ENCODE measurements around the gene TBC1D25. TPM values are rescaled to one million over a fixed set of nuclear protein-coding genes. Genes with fewer than 3 reads are reported as not detected.

The TBC1D25 gene
- total RNA-seq, 2 experiments from 2014 or later, result 7.6 to 11.2 TPM

GRCh38 chrX:48538641-48539344 lies 721 bp upstream of the TBC1D25 start:
- ChIA-PET CTCF (ENCODE audit: unreplicated experiment) (interaction anchor here (1.2 kb wide), 1 partner anchor 71 kb away, joined by 4 read pairs; no protein-coding TSS in a partner anchor), POLR2A (interaction anchor here (0.6 to 1.6 kb wide), 3 partner anchors 35 to 405 kb away, joined by 4 to 8 read pairs (median 4); partner anchors contain the start of gene RBM3)
- H3K4me3 ChIP-seq (ENCODE audit: low read depth, low read length, poor library complexity, severe bottlenecking), result peak overlapping the region; percentile 11
- H4K20me1 ChIP-seq (ENCODE audit: insufficient read depth, low read length), result 0 out of 2 replicates have a peak, but pooled peaks cover 5% of the 10 kb centered on the region
- TF ChIP-seq CTCF (conservative IDR thresholded peaks at IDR 0.05; ENCODE audit: low read length), result no peak
- TF ChIP-seq EZH2phosphoT487 (IDR thresholded peaks at IDR 0.05; ENCODE audit: borderline replicate concordance, low read depth, low read length), result no peak
- no peak overlapping the region; the same call in 1 of the 2 replicates for H3K4me2 ChIP-seq (ENCODE audit: low read length)
- no TSS peak for BruUV-seq (replicated peaks)
- peaks cover 18% of the 10 kb centered on the region for H3K36me3 ChIP-seq (ENCODE audit: insufficient read depth, low read length)
- peaks cover 17% of the 10 kb centered on the region for H3K4me1 ChIP-seq (ENCODE audit: insufficient read depth, low read length, poor library complexity, severe bottlenecking)
- intact Hi-C loops (cut with micrococcal nuclease; ENCODE audit: unreplicated experiment), result loop anchor here (2.0 to 5.0 kb wide), 2 partner anchors 36 to 71 kb away; partner anchors contain the start of gene RBM3
- no peaks in the 10 kb centered on the region for H3K9me3 ChIP-seq (ENCODE audit: low read length)
- no peaks in the 10 kb centered on the region for H3K9me2 ChIP-seq (ENCODE audit: insufficient read depth, low read length)
- H2AFZ ChIP-seq (ENCODE audit: low read length), result peak overlapping the region; percentile 55; the same call in 1 of the 2 replicates
- H3K27ac ChIP-seq (ENCODE audit: low read depth, low read length, poor library complexity, severe bottlenecking), result no peak overlapping the region
- DNase-seq (ENCODE audit: low spot score), result no peak
- H3K79me2 ChIP-seq (ENCODE audit: insufficient read depth, low read depth, low read length), result peaks cover 12% of the 10 kb centered on the region

GRCh38 chrX:48540028-48540375 lies 488 bp downstream of the TBC1D25 start:
- H2AFZ ChIP-seq (ENCODE audit: low read length), result peak overlapping the region; percentile 55; the same call in 1 of the 2 replicates
- no peaks in the 10 kb centered on the region for H3K9me2 ChIP-seq (ENCODE audit: insufficient read depth, low read length)
- DNase-seq (ENCODE audit: low spot score), result no peak
- 0 out of 2 replicates have a peak, but pooled peaks cover 5% of the 10 kb centered on the region for H4K20me1 ChIP-seq (ENCODE audit: insufficient read depth, low read length)
- no TSS peak for BruUV-seq (replicated peaks)
- intact Hi-C loops (cut with micrococcal nuclease; ENCODE audit: unreplicated experiment), result no loop called here
- H3K27ac ChIP-seq (ENCODE audit: low read depth, low read length, poor library complexity, severe bottlenecking), result peak overlapping the region; percentile 69
- peak; percentile 17; the same call in 1 of the 2 replicates for TF ChIP-seq CTCF (conservative IDR thresholded peaks at IDR 0.05; ENCODE audit: low read length)
- TF ChIP-seq EZH2phosphoT487 (IDR thresholded peaks at IDR 0.05; ENCODE audit: borderline replicate concordance, low read depth, low read length), result no peak
- ChIA-PET CTCF (ENCODE audit: unreplicated experiment) (interaction anchor here (0.6 to 1.2 kb wide), 2 partner anchors 32 to 72 kb away, joined by 3 to 4 read pairs; no protein-coding TSS in a partner anchor), POLR2A (interaction anchor here (1.6 to 1.9 kb wide), 3 partner anchors 34 to 71 kb away, joined by 4 to 8 read pairs (median 6); partner anchors contain the start of gene RBM3)
- peaks cover 17% of the 10 kb centered on the region for H3K4me1 ChIP-seq (ENCODE audit: insufficient read depth, low read length, poor library complexity, severe bottlenecking)
- peak overlapping the region; percentile 97 for H3K4me2 ChIP-seq (ENCODE audit: low read length)
- H3K36me3 ChIP-seq (ENCODE audit: insufficient read depth, low read length), result peaks cover 29% of the 10 kb centered on the region
- no peaks in the 10 kb centered on the region for H3K9me3 ChIP-seq (ENCODE audit: low read length)
- peaks cover 12% of the 10 kb centered on the region for H3K79me2 ChIP-seq (ENCODE audit: insufficient read depth, low read depth, low read length)
- H3K4me3 ChIP-seq (ENCODE audit: low read depth, low read length, poor library complexity, severe bottlenecking), result peak overlapping the region; percentile 80

Data from OCI-LY7 (cell line).